Activated CD8-positive, alpha-beta memory T cell treated with anti-CD3 and anti-CD28 coated beads, Interleukin-2, amount 50 U/mL, for 48 hours (primary cell): ENCODE data around the gene WFIKKN1.

ENCODE experiments used
- DNase-seq: peaks from one replicate; pipeline ENCODE4 v3.0.0-alpha.2; 2020

Gene WFIKKN1

GRCh38 chr16:659618-660017 is 28.8 kb downstream of the WFIKKN1 start:
- DNase-seq = no peak

- DNase-seq = peak; percentile 53
Observed at GRCh38 chr16:660132-660458, 29.3 kb downstream of the WFIKKN1 start.

- peak; percentile 85 for DNase-seq
Observed at GRCh38 chr16:660459-661183, 29.8 kb downstream of the WFIKKN1 start.

GRCh38 chr16:661184-661821 is 30.5 kb downstream of the WFIKKN1 start:
- no peak for DNase-seq

GRCh38 chr16:662095-662494 is 31.3 kb downstream of the WFIKKN1 start:
- DNase-seq = no peak

GRCh38 chr16:662597-662996 is 31.8 kb downstream of the WFIKKN1 start:
- no peak for DNase-seq

- DNase-seq = no peak
Observed at GRCh38 chr16:666572-666971, 35.8 kb downstream of the WFIKKN1 start.

GRCh38 chr16:667113-667779 is 36.5 kb downstream of the WFIKKN1 start:
- no peak for DNase-seq

- DNase-seq = peak; percentile 97
Observed at GRCh38 chr16:667780-668518, 37.2 kb downstream of the WFIKKN1 start, which contains the start of gene RHOT2. Gene RHOT2 (plus strand): TSS chr16:668132. CDS start chr16:668200, 68 bp downstream.

GRCh38 chr16:668519-669171 is 37.9 kb downstream of the WFIKKN1 start:
- no peak for DNase-seq

- no peak for DNase-seq
Observed at GRCh38 chr16:669666-670065, 38.9 kb downstream of the WFIKKN1 start.

GRCh38 chr16:670485-671352 is 39.9 kb downstream of the WFIKKN1 start:
- no peak for DNase-seq

GRCh38 chr16:671353-672131 is 40.8 kb downstream of the WFIKKN1 start:
- DNase-seq = no peak

- no peak for DNase-seq
Observed at GRCh38 chr16:672371-672770, 41.6 kb downstream of the WFIKKN1 start.

GRCh38 chr16:672851-673250 is 42.1 kb downstream of the WFIKKN1 start:
- no peak for DNase-seq

GRCh38 chr16:673399-673991 is 42.7 kb downstream of the WFIKKN1 start:
- DNase-seq = no peak

- no peak for DNase-seq
Observed at GRCh38 chr16:674214-674881, 43.6 kb downstream of the WFIKKN1 start.

GRCh38 chr16:674968-675883 is 44.4 kb downstream of the WFIKKN1 start, which contains the start of gene RHBDL1:
Gene RHBDL1 (plus strand): TSS chr16:675671. CDS start chr16:675791, 120 bp downstream.
- DNase-seq = no peak
